HUES48 (cell line): ENCODE results near the gene RTP1.
"Not testable (repeated sequence)": the region's sequence is repeated elsewhere in the genome, so short reads cannot be mapped to it uniquely, and the experiment has no call there.

ENCODE experiments used
- H3K27ac ChIP-seq: one replicate; pipeline ENCODE4 v1.7.0; 2013; ENCODE audit warnings: low read depth, low read length, inconsistent platforms
- H3K27me3 ChIP-seq: 2 replicates; pipeline ENCODE4 v1.6.1; 2013; ENCODE audit warnings: mild to moderate bottlenecking, low read length; ENCODE audit not compliant: control insufficient read depth, insufficient read depth
- H3K36me3 ChIP-seq: 2 replicates; pipeline ENCODE4 v1.6.1; 2013; ENCODE audit warnings: low read length; ENCODE audit not compliant: control insufficient read depth, insufficient read depth
- H3K4me1 ChIP-seq: 2 replicates; pipeline ENCODE4 v1.6.1; 2013; ENCODE audit warnings: mild to moderate bottlenecking, low read length; ENCODE audit not compliant: control insufficient read depth, insufficient read depth
- H3K4me3 ChIP-seq: 2 replicates; pipeline ENCODE4 v1.5.1; 2013; ENCODE audit warnings: mild to moderate bottlenecking, low read depth, low read length
- H3K9ac ChIP-seq: 2 replicates; pipeline ENCODE4 v1.6.1; 2013; ENCODE audit warnings: mild to moderate bottlenecking, low read depth, low read length, moderate library complexity
- H3K9me3 ChIP-seq: 2 replicates; pipeline ENCODE4 v1.6.1; 2013; ENCODE audit warnings: low read length; ENCODE audit not compliant: control insufficient read depth, insufficient read depth

The RTP1 gene

DNA sequence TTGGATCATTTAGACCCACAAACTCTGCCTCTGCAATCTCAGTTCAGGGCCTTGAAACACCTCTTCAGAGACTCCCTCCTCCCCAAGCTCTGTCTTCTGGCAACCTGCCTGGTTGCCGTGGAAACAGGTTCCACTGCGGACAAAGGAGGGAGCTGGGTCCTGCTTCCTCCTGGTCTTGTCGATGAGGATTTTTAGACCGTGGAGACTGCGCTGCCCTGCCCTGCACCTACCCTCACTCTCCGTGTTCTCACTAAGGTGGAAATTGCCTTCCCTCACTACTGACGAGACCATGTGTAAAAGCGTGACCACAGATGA lies at the start of gene RTP1:
Gene RTP1 (plus strand): TSS at position 152 of the 315 bp plus-strand sequence. CDS start 30 bp downstream, at position 182.
- H3K27ac ChIP-seq = no peak within 1 kb of the TSS
- no peaks in the 10 kb centered on the region for H3K36me3 ChIP-seq
- no peaks in the 10 kb centered on the region; the same call in 1 of the 2 replicates for H3K4me1 ChIP-seq
- no peaks in the 10 kb centered on the region for H3K27me3 ChIP-seq
- no peaks in the 10 kb centered on the region for H3K9me3 ChIP-seq
- no peak within 1 kb of the TSS for H3K4me3 ChIP-seq
- H3K9ac ChIP-seq = no peak within 1 kb of the TSS

DNA sequence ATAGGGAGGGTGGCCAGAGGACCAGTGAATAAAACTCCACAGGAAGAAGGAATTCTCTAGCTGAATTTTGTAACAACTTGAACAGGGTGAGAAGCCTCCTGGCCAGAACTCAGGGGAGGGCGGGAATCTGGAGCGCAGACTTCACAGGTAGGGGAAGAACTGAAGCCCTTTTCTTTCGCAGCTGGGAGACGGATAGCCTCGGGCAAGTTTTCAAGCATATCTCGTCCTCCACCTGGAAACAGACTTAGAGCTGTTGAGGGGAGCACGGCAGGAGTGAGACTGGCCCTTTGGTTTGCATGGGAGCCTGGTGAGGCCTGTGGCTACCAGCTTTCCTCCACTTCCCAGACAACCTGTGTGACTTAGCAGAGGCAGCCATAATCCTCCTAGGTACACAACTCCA lies 47.1 kb upstream of the RTP1 start:
- no peak overlapping the region for H3K4me3 ChIP-seq
- H3K9me3 ChIP-seq = peaks cover 4% of the 10 kb centered on the region
- no peak overlapping the region for H3K9ac ChIP-seq
- H3K27ac ChIP-seq = no peak overlapping the region
- H3K36me3 ChIP-seq = no peaks in the 10 kb centered on the region
- H3K27me3 ChIP-seq = no peaks in the 10 kb centered on the region
- no peaks in the 10 kb centered on the region for H3K4me1 ChIP-seq

GRCh38 chr3:187150599-187150998 lies 46.7 kb upstream of the RTP1 start:
- Histone ChIP-seq H3K4me1 (no peaks in the 10 kb centered on the region), H3K27me3 (no peaks in the 10 kb centered on the region), H3K4me3 (no peak overlapping the region), H3K36me3 (no peaks in the 10 kb centered on the region), H3K9me3 (peaks cover under 1% of the 10 kb centered on the region; the same call in 1 of the 2 replicates), H3K9ac (no peak overlapping the region), H3K27ac (no peak overlapping the region)

- Histone ChIP-seq H3K9me3 (no peaks in the 10 kb centered on the region), H3K4me3 (no peak overlapping the region), H3K27me3 (no peaks in the 10 kb centered on the region), H3K9ac (no peak overlapping the region), H3K36me3 (peaks cover 4% of the 10 kb centered on the region; the same call in 1 of the 2 replicates), H3K27ac (no peak overlapping the region), H3K4me1 (peaks cover 26% of the 10 kb centered on the region)
Observed at GRCh38 chr3:187161556-187161955, 35.7 kb upstream of the RTP1 start.

- H3K9me3 ChIP-seq = no peaks in the 10 kb centered on the region
- H3K4me3 ChIP-seq = no peak overlapping the region
- H3K4me1 ChIP-seq = peaks cover 26% of the 10 kb centered on the region
- no peak overlapping the region for H3K27ac ChIP-seq
- no peak overlapping the region for H3K9ac ChIP-seq
- peaks cover 5% of the 10 kb centered on the region for H3K36me3 ChIP-seq
- no peaks in the 10 kb centered on the region for H3K27me3 ChIP-seq
Observed at GRCh38 chr3:187162265-187162953, 34.9 kb upstream of the RTP1 start.

GRCh38 chr3:187165144-187165543 lies 32.1 kb upstream of the RTP1 start:
- no peaks in the 10 kb centered on the region for H3K27me3 ChIP-seq
- H3K4me3 ChIP-seq = peak overlapping the region; percentile 37; the same call in 1 of the 2 replicates

DNA sequence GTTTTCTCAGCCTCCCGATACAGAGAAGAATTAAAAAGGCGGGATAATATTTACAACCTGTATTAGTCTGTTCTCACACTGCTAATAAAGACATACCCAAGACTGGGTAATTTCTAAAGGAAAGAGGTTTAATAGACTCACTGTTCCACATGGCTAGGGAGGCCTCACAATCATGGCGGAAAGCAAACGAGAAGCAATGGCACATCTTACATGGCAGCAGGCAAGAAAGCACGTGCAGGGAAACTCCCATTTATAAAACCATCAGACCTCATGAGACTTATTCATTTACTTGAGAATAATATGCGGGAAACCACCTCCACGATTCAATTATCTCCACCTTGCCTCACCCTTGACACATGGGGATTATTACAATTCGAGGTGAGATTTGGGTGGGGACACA lies 30.5 kb upstream of the RTP1 start:
- H3K9ac ChIP-seq = no peak overlapping the region
- no peak overlapping the region for H3K27ac ChIP-seq
- no peaks in the 10 kb centered on the region for H3K27me3 ChIP-seq
- no peaks in the 10 kb centered on the region for H3K9me3 ChIP-seq
- H3K36me3 ChIP-seq = peaks cover 17% of the 10 kb centered on the region
- H3K4me1 ChIP-seq = peaks cover 26% of the 10 kb centered on the region
- no peak overlapping the region for H3K4me3 ChIP-seq

More at GRCh38 chr3:187165144-187165543, 32.1 kb upstream of the RTP1 start:
- Histone ChIP-seq H3K9ac (no peak overlapping the region), H3K4me1 (peaks cover 26% of the 10 kb centered on the region), H3K9me3 (no peaks in the 10 kb centered on the region), H3K27ac (peak overlapping the region; percentile 51), H3K36me3 (peaks cover 12% of the 10 kb centered on the region)

- Histone ChIP-seq H3K9me3 (no peaks in the 10 kb centered on the region), H3K4me3 (no peak overlapping the region), H3K4me1 (peaks cover 22% of the 10 kb centered on the region), H3K27ac (no peak overlapping the region), H3K36me3 (peaks cover 25% of the 10 kb centered on the region), H3K9ac (no peak overlapping the region), H3K27me3 (no peaks in the 10 kb centered on the region)
Observed at GRCh38 chr3:187167777-187168176, 29.5 kb upstream of the RTP1 start.

- no peaks in the 10 kb centered on the region for H3K9me3 ChIP-seq
- H3K27me3 ChIP-seq = no peaks in the 10 kb centered on the region
- peaks cover 32% of the 10 kb centered on the region for H3K4me1 ChIP-seq
- H3K9ac ChIP-seq = no peak overlapping the region
- no peak overlapping the region for H3K4me3 ChIP-seq
- H3K36me3 ChIP-seq = peaks cover 40% of the 10 kb centered on the region
- H3K27ac ChIP-seq = no peak overlapping the region
Observed at GRCh38 chr3:187169231-187169960, 27.9 kb upstream of the RTP1 start.

GRCh38 chr3:187170911-187171310 lies 26.4 kb upstream of the RTP1 start:
- peaks cover 24% of the 10 kb centered on the region for H3K4me1 ChIP-seq
- H3K9ac ChIP-seq, H3K9me3 ChIP-seq, H3K4me3 ChIP-seq, H3K27ac ChIP-seq, H3K27me3 ChIP-seq: not testable (repeated sequence)
- H3K36me3 ChIP-seq = peaks cover 49% of the 10 kb centered on the region

GRCh38 chr3:187172929-187173328 lies 24.4 kb upstream of the RTP1 start:
- no peaks in the 10 kb centered on the region for H3K9me3 ChIP-seq
- no peaks in the 10 kb centered on the region for H3K27me3 ChIP-seq
- no peak overlapping the region for H3K4me3 ChIP-seq

More at GRCh38 chr3:187172929-187173328, 24.4 kb upstream of the RTP1 start:
- Histone ChIP-seq H3K27ac (no peak overlapping the region), H3K4me1 (peaks cover 16% of the 10 kb centered on the region; the same call in 1 of the 2 replicates), H3K36me3 (peaks cover 45% of the 10 kb centered on the region), H3K9ac (no peak overlapping the region)
